Kasumi-1 (cell line): Measurements from ENCODE around the gene ZFR.
"Not testable (repeated sequence)": the region's sequence is repeated elsewhere in the genome, so short reads cannot be mapped to it uniquely, and the experiment has no call there.

ENCODE experiments used
- DNase-seq, 2 experiments: peaks; one replicate each; lab custom pipeline; 2025; lab: John Stamatoyannopoulos, UW

ZFR gene

GRCh38 chr5:32319926-32320543 is 124.5 kb downstream of the ZFR start:
- no peak for DNase-seq

- DNase-seq, result no peak
Measured at GRCh38 chr5:32319392-32319791, 125.1 kb downstream of the ZFR start.

GRCh38 chr5:32317041-32317440 is 127.5 kb downstream of the ZFR start:
- DNase-seq, result no peak

DNA sequence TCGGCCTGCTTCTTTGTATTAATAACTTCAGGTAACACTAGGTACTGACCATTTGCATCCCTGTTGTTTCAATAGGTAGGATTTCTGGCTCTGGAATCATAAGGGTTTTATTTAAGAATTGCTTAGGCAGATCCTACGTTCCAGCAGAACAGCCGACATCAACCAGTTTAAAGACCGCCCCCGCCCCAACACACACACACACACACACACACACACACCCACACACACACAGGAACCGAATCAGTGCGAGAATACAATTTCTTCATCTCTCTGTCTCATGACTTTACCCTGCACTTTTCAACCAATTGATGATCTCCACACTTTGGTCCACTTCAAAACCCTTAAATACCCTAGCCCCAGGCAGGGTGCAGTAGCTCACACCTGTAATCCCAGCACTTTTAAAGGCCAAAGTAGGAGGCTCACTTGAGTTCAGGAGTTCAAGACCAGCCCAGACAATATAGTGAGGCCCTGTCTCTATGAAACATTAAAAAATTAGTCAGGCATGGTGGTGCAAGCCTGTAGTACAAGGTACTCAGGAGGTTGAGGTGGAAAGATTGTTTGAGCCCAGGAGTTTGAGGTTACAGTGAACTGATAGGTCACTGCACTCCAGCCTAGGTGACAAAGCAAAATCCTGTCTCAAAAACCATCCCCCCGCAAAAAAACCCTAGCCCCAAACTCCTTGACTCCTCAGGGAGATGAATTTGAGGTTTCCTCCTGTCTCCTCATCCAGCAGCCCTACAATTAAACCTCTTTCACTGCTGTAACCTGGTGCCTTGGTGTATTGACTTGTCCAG is 129.1 kb downstream of the ZFR start:
- no peak for DNase-seq

DNA sequence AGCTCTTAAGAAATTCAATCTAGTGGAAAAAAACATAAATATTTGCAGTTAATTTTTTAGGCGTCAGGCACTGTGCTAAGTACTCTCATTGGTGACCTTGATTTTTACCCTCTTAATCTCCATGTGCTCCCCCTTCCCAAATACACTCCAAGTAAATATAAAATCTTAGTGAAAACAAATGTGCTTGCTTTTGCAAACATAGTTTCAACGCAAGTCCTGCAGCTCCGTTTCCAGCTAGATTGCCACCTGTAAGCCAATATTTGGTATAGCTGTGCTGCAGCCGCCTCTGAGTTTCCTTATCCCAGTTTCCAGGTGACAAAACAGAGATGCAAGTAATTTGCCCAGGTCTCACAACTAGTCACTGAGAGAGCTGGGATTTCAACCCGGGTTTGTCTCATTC is 129.9 kb downstream of the ZFR start:
- DNase-seq, result no peak

- DNase-seq, result not testable (repeated sequence)
Measured at GRCh38 chr5:32314152-32314488, 130.4 kb downstream of the ZFR start.

- DNase-seq, result peak; percentile 99 to 100
Measured at GRCh38 chr5:32312595-32313332, 131.8 kb downstream of the ZFR start, which contains the start of gene MTMR12. Gene MTMR12, minus strand, starts transcription at chr5:32312939. Its CDS starts 101 bp downstream, at chr5:32312838.

GRCh38 chr5:32312197-32312594 is 132.3 kb downstream of the ZFR start:
- DNase-seq, result no peak

GRCh38 chr5:32311404-32312196 is 132.9 kb downstream of the ZFR start:
- DNase-seq, result peak in 1 of 2 experiments; percentile 8

- no peak for DNase-seq
Measured at GRCh38 chr5:32309761-32310160, 134.8 kb downstream of the ZFR start.

DNA sequence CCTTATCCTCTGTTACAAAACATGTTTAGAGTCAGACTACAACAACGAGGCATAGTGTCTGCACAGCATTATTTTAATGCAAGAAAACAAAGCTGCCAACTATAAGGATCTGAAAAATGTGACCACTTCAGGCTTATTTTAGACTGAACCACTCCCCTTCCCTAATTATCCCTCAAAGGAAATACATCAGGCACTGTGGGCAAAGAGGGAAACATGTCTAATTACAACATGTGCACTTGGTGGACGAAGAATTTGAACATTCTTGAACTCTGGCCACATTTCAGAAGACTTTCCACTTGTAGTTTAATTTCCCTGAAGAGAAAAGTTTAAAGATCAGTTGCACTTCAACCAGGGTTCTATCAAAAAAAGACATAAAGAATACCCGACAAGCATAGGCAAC is 135.6 kb downstream of the ZFR start:
- DNase-seq, result peak in 1 of 2 experiments; percentile 46

- DNase-seq, result no peak
Measured at GRCh38 chr5:32307769-32308194, 136.8 kb downstream of the ZFR start.

- peak; percentile 79 to 88 for DNase-seq
Measured at GRCh38 chr5:32304622-32305021, 139.9 kb downstream of the ZFR start.
